ENCODE results near the gene AMELX.

Gene AMELX

DNA sequence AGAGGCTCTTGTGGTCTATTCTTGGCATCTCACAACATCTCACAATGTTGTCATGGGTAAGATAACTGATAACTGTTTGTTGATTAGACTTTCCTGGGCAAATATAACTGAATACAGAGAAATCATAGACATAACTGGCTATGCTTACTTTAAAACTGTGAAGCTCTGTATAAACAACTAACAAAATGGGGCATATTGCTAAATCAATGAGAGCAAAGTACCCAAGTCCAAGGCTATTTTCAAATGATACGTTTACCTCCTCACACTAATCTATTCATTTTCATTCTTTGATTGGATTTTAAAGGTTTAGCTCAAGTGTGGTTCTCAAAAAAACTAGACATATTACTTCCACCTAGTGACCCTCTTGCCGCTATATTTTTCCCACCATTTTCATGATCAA lies 38.6 kb downstream of the AMELX start:
- Histone ChIP-seq H3K27ac (ENCODE audit: poor library complexity, severe bottlenecking) (no peak overlapping the region), H3K27me3 (ENCODE audit: insufficient read depth, poor library complexity, severe bottlenecking) (no peaks in the 10 kb centered on the region), H3K36me3 (ENCODE audit: low read depth) (no peaks in the 10 kb centered on the region), H3K4me1 (ENCODE audit: insufficient read depth, poor library complexity, severe bottlenecking) (no peaks in the 10 kb centered on the region), H3K9me3 (ENCODE audit: severe bottlenecking) (no peaks in the 10 kb centered on the region), H3K4me3 (ENCODE audit: severe bottlenecking) (no peak overlapping the region)
- DNase-seq (ENCODE audit: low spot score) = no peak
- TF ChIP-seq, protein P1, sequence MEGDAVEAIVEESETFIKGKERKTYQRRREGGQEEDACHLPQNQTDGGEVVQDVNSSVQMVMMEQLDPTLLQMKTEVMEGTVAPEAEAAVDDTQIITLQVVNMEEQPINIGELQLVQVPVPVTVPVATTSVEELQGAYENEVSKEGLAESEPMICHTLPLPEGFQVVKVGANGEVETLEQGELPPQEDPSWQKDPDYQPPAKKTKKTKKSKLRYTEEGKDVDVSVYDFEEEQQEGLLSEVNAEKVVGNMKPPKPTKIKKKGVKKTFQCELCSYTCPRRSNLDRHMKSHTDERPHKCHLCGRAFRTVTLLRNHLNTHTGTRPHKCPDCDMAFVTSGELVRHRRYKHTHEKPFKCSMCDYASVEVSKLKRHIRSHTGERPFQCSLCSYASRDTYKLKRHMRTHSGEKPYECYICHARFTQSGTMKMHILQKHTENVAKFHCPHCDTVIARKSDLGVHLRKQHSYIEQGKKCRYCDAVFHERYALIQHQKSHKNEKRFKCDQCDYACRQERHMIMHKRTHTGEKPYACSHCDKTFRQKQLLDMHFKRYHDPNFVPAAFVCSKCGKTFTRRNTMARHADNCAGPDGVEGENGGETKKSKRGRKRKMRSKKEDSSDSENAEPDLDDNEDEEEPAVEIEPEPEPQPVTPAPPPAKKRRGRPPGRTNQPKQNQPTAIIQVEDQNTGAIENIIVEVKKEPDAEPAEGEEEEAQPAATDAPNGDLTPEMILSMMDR (IDR thresholded peaks at IDR 0.05; ENCODE audit: poor library complexity, severe bottlenecking) = no peak
- no peak for ATAC-seq (ENCODE audit: low read depth)

DNA sequence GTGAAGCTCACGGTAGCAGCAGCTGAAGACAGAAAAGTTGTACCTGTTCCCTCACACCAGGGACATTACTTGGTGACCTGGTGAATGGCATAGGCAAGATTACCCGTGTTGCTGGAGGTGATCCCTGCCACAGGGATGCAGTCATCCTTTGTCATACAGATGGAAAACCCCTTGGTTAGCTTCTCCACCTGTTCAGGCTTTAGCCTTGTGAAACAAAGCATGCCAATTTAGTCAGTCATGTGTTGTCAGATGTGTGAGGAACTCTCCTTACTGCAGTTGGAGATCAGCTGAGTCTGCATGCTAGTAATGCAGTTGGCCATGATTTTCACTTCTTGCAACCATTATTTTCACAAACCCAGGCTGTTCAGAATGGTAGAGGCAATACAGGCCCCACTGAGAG lies 41.0 kb downstream of the AMELX start:
- Histone ChIP-seq H3K4me3 (ENCODE audit: severe bottlenecking) (no peak overlapping the region), H3K9me3 (ENCODE audit: severe bottlenecking) (no peaks in the 10 kb centered on the region), H3K4me1 (ENCODE audit: insufficient read depth, poor library complexity, severe bottlenecking) (no peaks in the 10 kb centered on the region), H3K27ac (ENCODE audit: poor library complexity, severe bottlenecking) (no peak overlapping the region), H3K36me3 (ENCODE audit: low read depth) (no peaks in the 10 kb centered on the region), H3K27me3 (ENCODE audit: insufficient read depth, poor library complexity, severe bottlenecking) (no peaks in the 10 kb centered on the region)
- ATAC-seq (ENCODE audit: low read depth) = peak; percentile 23; the same call in 1 of the 3 replicates
- no peak for DNase-seq (ENCODE audit: low spot score)
- TF ChIP-seq, protein P1 (IDR thresholded peaks at IDR 0.05; ENCODE audit: poor library complexity, severe bottlenecking) = no peak

DNA sequence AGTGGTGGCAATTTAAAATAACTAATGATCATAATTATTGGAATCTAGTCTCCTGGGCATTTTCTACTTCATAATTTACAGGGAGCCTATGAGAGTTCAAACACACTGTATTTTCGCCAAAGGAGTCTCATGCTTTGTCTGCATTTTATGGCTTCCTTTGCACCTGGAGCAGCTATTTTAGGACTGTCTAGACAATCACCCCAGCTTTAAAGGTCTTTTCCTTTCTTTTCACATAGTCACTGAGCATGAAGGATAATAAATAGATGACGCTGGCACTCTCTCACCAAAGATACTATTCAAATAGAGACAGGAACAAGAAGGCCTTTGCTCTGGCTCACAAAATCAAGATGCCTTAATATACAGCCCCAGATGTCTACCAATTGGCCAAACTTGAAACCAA lies 43.0 kb downstream of the AMELX start:
- Histone ChIP-seq H3K4me1 (ENCODE audit: insufficient read depth, poor library complexity, severe bottlenecking) (peaks cover 1% of the 10 kb centered on the region), H3K36me3 (ENCODE audit: low read depth) (no peaks in the 10 kb centered on the region), H3K9me3 (ENCODE audit: severe bottlenecking) (no peaks in the 10 kb centered on the region), H3K27me3 (ENCODE audit: insufficient read depth, poor library complexity, severe bottlenecking) (no peaks in the 10 kb centered on the region), H3K4me3 (ENCODE audit: severe bottlenecking) (no peak overlapping the region), H3K27ac (ENCODE audit: poor library complexity, severe bottlenecking) (no peak overlapping the region)
- DNase-seq (ENCODE audit: low spot score) = no peak
- TF ChIP-seq, protein P1 (IDR thresholded peaks at IDR 0.05; ENCODE audit: poor library complexity, severe bottlenecking) = no peak
- ATAC-seq (ENCODE audit: low read depth) = no peak

DNA sequence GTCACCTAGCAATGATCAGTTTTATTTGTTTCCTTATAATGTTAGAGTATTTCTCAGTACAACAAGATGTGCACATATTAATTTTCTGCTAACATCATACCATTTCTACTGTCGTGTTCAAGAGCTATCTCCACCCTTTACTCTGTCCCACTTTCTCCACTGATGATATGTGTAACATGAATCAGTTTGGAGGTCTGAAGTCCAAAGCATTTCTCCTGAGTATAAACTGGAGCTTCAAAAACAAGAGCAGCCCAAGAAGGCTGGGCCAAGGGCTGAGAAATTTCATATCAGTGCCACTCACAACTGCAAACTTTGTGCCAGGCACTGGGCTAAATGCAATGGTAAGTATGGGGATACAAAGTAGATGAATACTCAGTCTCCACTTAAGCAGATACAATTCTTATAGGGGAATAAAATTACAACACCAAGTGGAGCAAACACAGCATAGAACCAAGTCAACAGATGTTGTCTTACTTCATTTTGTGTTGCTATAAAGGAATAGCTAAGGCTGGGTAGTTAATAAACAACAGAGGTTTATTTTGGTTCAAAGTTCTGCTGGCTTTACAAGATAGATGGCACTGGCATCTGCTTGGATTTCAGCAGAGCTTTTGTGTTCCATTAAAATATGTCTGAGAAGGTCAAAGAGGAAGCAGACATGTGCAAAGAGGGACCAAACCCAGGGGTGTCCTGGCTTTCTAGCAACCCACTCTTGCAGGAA lies 44.2 kb downstream of the AMELX start:
- ATAC-seq (ENCODE audit: low read depth) (no peak), DNase-seq (ENCODE audit: low spot score) (no peak)
- no peaks in the 10 kb centered on the region for H3K27me3 ChIP-seq (ENCODE audit: insufficient read depth, poor library complexity, severe bottlenecking)
- no peak overlapping the region for H3K27ac ChIP-seq (ENCODE audit: poor library complexity, severe bottlenecking)
- no peak overlapping the region for H3K4me3 ChIP-seq (ENCODE audit: severe bottlenecking)
- H3K36me3 ChIP-seq (ENCODE audit: low read depth) = no peaks in the 10 kb centered on the region
- TF ChIP-seq, protein P1 (IDR thresholded peaks at IDR 0.05; ENCODE audit: poor library complexity, severe bottlenecking) = no peak
- H3K9me3 ChIP-seq (ENCODE audit: severe bottlenecking) = no peaks in the 10 kb centered on the region
- peaks cover 11% of the 10 kb centered on the region for H3K4me1 ChIP-seq (ENCODE audit: insufficient read depth, poor library complexity, severe bottlenecking)

All from RWPE2 (cell line).